GM21723 (cell line): ENCODE measurements around the gene GALNT12.

ENCODE experiments used
- ATAC-seq: cut with Tn5 transposase; IDR thresholded peaks from one replicate; pipeline ENCODE4 v1.9.1; 2021; ENCODE audit warnings: mild to moderate bottlenecking, moderate library complexity; ENCODE audit not compliant: unreplicated experiment

GALNT12 gene

DNA sequence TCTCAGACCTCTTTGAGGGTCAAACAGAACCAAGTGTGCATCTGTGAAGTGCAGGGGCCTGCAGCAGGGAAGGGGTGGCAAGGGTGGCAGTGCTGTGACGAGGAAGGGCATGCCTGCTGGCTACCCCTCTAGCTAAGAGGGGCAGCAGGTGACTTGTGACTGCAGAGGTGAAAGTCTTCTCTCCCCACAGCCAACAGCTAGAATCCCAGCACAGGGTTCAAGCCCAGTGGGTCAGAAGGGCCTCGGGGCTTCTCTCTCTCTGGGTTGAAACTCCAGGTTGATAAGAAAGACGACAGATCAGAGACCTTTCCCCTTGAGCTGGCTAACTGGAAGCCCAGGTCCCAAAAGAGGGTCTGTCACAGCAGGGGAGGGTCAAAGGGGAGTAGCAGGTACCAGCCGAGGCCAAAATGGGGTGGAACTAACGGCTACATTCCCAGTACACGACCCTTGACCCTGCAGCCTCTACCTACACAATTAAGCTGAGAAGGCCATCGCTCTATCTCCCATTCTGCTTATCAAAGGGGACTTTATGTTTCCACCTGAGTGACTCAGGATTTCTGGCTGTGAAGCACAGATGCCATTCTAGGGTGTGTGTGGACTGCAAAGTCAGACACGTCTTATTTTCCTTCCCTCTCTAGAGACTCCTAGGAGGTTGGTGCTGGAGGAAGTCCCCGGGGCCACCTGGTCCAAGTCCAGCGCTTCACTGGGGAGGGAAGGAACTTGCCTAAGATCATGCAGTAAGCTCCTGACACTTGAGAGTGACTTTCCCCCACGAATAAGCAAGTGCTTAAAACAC lies 25.7 kb upstream of the GALNT12 start:
- no peak for ATAC-seq

DNA sequence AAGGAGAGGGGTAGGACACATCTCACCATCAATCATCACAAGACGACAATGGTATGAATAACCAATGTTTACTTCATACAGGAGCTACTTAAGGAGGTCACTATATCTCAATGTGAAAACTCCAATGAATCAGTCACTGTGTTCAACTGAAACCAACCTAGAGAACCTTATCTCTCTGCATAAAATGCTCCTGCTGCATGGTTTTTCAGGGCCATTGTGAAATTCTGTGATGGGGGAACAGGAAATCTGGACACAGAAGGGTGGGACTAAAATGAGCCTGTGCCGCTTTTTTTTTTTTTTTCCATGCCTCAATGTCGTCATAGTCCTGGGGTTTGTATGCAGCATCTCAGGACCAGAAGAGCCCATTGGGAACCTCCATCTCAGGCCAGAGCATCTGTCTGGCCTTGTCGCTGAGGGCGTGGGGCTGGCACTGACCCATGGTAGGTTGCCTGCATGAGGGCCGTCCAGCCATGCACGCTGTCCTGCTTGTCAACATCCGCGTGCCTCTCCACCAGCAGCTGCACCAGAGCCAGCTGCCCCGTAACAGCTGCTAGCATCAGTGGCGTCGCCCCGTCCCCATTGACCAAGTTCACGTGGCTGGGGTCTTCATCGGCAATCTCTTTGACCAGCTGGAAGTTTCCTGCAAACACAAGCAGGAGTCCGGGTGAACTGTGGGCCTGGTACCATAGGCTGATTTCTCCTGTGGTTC lies 23.8 kb upstream of the GALNT12 start:
- no peak for ATAC-seq

DNA sequence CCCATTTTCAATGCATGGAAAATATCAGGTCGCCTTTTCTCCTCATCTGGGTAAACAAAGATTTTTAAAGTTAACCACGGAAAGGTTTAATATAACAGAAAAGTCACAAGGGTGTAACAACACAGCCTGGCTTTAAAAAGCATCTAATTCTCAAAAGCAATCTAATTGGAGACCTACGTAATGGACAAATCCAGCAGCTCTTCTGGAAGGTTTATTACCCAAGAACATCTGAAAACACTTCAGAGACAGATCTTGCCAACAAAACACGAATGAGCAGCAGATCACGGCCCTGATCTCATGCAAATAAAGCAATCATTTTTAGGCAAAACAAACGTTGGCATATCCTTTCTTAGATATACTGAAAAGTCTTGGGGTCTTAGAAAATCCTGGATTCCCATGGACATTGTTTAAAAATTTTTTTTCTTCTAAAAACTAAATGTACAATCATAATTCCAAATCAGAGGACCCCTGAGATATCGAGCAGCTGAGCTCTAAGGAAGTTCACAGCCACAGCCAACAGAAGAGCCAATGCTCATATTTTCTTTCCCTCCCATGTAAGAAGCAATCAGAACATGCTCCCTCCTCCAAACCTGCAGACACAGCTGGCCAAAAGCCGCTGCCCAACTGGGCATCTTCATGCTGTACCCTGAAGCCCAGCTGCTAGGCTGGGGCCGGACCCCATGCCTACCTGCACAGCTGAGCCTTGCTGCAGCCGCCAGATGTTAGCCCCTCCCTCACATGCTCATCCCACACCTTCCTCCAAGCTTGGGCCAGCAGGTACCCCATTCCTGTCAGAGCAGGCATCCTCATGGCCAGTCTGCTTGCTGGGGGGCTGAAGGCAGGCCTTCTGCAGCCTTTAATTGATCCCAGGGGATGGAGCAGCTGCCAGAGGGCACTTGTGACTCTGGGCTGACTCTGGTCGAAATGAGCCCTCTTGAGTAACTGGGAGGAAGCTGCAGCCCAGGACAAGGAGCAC lies 22.4 kb upstream of the GALNT12 start:
- ATAC-seq: no peak

DNA sequence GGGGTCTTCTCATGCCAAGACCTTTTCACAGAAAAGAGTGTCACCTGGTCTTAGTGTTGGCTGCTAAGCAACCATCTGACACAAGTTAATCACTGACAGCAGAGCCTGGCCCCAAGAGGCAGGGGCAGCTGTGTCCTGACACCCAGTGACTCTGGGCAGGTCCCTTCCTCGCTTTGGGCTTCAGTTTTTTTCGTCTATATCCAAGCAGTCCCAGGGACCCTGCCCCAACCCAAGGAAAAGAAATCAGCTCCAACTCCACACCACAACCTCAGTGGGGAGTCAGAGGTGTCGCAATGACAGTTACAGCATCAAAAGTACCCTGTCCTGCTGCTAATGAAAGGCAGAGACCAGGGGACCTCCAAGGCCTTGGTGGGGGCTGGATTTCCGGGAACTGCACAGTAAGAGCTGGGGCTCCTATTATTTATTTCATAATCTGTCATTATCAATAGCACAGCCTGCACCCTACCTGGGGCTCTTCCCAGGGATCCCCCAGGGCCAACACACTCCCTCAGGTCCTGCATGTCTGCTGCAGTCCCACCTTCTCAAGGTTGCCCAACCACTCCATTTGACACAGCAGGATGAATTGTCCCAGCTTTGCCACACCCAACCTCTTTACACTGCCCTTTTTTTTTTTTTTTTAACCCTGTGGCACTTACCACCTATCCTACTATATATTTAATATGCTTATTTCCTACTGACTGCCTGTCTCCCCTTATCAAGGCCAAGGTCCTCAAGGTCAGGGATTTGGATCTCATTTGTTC lies 20.5 kb upstream of the GALNT12 start:
- ATAC-seq: no peak

DNA sequence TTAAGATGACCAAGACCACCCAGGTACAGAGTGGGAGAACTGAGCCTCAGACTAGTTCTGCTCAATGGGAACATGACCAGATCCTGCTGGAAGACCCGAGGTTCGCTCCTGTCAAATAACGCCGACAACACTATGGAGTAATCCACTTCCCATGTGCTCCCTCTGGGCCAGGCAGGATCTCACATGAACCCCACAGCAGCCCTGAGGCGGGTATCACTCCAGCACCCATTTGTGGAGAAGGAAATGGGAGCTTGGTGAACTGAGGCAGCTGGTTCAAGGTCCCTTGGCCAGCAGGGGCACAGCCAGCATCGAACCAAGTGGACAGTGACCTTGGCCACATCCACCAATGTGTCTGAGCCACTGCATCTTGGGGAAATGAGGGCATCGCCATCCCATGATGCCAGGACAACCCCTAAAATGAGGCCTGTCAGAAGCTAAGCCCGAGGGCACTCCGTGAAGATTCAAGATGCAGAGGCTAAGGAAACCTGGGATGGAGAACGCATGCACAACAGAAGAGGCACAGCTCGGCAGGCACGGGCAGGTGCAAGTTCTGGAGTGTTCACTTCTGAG lies 19.6 kb upstream of the GALNT12 start:
- no peak for ATAC-seq

DNA sequence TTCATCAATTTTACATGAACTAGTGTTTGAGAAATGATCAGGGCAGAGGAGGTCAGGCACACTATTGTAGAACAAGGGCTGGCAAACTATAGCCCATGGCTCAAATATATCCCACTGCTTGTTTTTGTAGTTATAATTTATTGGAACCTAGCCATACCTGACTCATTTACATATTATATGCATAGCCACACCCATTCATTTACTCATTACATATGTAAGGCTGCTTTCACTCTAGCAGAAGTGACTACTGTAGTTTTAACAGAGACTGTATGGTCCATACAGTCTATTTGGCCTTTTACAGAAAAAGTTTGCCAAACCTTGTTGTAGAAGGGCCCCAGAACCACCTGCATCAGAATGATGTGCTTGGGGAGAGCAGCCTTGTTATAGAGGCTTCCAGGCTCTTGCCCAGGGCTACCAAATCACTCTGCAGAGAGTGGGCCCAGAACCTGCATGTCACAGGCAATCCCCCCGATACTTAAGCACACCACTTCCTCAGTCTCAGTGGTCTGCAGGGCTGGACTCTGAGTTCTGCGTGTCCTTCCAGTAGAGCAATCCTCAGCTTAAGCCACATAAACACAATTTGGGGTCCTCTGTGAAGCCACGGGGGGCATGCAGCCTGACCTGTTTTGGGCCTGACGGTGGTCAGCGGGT lies 17.9 kb upstream of the GALNT12 start:
- ATAC-seq: no peak

DNA sequence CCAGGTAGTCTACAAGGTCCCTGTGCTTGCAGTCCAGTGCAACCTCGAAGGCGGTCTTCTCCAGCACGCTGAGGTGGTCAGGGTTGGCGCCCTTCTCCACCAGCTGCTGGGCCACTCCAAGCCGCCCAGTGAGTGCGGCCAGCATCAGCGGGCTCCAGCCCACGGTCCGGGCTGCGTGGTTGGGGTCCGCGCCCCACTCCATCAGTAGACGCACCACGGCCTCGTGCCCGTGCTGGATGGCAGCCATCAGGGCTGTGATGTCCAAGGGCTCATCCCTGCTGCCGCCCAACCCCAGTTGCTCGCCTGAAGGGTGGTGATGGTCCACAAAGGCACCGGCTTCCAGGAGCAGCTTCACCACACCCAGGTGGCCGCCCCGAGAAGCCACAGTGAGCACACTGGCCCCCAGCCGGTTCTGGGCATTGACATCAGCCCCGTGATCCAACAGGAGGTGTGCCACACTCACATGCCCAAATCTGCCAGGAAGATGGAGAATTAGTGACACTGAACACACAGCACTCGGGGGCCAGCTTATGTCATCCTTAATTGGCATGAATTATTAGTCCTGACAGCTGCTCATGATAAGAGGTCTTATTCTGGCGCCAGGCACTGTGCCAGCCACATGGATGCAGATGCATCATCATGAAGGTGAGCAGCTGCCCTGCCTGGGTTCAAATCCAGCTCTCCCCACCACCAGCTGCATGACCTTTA lies 17.2 kb upstream of the GALNT12 start:
- ATAC-seq: no peak

DNA sequence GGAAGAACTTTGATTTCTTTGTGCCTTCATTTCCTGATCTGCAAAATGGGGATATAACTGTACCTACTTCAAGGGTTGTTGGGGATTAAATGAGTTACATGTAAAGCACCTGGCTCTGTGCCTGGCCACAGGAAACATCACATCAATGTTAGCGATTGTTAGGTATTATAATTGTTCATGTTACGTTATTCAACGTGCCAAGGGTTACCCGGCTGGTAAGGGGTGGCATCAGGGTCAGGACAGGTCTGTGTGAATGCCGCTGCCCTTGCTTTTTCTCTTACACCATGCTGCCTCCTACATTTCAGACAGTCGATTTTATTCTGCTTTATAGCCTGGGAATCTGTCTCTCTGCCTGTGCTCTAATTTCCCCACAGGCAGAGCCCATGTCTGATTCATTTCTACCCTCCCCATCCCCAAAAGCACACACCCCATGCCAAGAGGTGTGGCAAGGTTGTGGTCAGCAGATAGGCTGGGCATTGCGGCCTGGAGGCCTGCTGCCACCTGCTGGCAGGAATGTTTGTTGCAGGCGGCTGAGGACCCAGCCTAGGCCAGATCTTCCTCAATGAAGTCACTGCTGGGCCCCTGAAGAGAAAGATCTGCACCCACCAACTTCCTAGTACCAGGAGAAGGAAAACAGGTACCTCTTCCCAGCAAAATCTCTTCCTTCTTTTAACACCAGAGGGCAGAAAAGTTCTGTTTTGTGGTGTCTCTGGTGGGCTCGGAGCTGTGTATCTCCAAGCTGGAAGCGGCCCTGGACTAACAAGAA lies 16.4 kb upstream of the GALNT12 start:
- ATAC-seq: peak; percentile 75

DNA sequence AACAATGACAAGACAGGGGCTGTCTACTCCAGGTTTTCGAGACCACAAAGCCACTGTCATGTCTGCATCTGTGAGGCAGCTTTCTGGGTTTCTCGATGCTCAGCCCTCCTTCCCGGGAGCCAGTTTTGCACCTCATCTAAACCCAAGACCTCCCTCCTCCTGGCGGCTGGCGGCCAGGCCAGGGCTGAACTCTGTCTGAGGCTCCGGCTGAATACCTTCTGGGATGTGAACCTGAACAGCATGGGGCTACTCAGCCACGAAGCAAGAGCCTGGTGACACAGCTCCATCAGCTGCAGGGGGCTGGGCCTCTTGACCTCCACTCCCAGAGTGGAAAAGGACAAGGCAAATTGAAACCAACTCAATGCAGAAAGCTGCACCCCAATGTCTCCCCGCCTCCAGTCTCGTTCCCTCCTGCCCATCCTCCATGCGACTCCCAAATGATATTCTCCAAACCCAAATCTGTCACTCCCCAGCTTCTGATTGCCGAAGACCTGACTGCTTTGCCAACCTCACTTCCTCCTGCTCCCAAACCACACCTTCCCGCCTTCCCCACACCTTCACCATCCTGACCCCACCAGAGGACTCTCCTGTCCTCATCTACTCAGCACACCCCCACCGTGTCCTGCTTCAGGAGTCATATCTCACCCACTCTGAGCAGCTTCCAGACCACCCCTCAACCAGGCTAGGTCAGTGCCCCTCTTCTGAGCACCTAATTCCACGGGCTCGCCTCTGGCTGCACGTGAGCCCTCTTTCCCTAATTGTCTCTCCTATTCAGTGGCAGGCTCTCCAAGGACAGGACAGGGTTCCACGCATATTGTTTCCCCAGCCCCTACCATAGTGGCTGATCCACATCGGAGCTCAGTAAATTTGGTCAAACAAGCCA lies 15.6 kb upstream of the GALNT12 start:
- no peak for ATAC-seq

DNA sequence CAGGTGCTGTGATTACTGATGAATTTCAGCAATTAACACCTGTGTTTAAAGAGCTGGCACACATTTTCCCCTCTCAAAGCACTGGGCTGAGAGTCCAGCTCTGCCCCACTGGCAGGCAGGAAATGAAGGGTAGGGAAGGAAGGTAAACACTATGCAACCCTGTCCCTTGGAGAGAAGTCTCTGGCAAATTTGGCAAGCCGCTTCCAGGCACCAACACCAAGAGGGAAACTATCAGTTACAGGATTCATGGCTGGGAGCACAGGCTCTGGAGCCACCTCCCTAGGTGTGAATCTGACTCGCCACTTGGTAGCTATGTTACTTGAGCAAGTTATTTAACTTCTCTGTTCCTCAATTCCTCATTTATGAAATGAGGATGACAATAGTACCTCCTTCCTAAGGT lies 14.4 kb upstream of the GALNT12 start:
- no peak for ATAC-seq

DNA sequence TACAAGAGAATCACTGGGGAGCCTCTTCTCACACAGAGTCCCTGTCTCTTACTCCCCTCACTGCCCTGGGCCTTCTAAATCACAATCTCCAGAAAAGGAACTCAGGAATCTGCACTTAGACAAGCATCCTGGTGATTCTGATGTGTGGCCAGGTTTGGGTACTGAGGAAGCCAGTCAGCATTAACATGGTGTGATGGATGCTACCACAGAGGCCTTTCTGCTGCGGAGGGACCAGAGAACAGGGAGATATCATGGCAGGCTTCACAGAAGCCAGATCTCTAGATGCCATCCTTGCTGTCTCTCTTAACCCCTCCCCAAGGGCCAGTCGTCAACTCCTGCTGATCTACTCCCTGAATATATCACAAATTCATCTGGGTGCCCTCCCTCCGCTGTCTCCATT lies 12.7 kb upstream of the GALNT12 start:
- no peak for ATAC-seq

DNA sequence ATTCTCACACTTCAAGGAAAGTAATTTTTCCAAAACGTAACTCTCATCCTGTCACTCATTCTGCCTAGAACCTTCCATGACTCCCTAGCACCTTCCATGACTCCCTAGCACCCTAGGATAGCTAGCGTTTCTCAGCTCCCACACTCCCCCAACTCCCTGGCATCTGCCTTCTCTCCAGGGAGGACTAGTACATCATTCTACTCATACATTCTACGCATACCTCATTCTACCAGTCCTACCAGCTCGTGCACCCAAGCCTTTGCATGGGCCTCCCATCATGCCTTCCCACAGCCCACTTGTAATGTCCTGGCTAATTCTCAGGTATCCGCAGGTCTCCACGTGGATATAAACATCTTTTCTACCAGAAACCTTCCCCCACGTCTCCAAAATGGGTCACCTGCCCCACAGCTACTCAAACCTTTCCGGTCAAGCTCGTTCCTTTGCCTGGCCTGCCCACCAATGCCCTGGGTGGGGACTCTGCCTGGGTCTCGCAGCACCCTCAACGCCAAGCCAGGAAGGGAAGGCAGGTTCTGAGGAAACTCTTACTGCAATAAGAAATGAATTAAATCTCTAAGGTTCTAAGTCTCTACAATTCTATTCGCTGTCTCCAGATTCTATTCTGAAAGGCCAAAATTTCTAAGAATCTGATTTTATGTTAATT lies 12.0 kb upstream of the GALNT12 start:
- no peak for ATAC-seq

DNA sequence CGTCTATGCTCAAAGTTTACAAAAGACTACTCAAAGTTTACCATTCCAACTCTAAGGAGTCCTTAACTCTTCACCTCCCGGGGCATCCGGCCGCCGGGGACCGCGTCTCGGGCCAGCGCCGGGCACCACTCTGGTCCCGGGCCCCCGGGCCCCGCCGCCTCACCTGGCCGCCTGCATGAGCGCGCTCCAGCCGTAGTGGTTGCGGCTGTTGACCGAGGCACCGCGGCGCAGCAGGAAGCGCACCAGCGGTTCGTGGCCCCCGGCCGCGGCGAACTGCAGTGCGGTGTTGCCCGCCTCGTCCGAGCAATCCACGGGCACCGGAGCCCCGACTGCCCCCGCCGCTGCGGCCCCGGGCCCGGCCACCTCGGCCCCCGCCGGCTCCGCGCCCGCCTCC lies 11.5 kb upstream of the GALNT12 start:
- ATAC-seq: peak; percentile 38

DNA sequence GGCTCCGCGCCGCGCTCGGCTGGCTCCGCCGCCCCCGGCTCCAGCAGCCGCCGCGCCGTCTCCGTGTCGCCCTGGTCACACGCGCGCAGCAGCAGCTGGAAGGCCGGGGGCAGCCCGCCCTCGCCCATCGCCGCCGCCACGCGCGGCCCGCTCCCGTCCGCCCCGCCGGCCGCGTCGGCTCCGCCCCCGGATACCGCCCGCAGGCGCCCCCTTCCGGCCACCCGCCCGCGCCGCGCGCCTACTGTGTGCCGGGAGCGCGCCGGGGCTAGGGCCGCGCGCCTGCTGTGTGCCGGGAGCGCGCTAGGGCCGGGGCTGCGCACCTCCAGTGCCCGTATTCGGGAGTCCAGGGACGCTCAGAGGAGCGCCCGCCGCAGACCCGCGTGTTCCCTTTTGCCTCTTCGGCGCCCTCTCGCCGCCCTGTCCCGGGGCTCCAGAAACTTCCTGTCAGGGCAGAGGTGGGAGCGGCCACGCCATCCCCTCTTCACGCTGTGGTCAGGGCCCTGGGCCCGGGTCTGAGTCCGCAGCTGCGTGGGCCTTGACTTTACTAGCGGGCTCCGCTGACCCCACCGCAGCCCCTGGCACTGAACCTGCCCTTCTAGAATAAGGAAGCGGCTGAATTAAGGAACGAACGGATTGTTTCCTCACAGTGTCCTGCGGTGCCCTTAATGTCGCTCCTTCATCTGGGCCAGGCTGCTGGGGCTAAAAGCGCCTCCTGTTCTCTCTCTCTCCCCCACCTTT lies 10.9 kb upstream of the GALNT12 start, which contains the start of gene ANKS6:
TSS of gene ANKS6 (minus strand) at position 192 of the 738 bp plus-strand sequence. CDS start at position 128, 64 bp downstream.
- ATAC-seq: peak; percentile 91

DNA sequence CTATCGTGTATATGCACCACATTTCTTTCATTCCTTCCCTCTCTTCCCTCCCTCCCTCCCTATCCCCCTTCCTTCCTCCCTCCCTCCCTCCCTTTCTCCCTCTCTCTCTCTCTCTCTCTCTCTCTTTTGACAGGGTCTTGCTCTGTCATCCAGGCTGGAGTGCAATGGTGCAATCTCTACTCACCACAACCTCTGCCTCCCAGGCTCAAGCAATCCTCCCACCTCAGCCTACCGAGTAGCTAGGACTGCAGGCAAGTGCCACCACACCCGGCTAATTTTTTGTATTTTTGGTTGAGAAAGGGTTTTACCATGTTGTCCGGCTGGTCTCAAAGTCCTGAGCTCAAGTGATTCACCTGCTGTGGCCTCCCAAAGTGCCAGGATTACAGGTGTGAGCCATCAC lies 10.0 kb upstream of the GALNT12 start:
- ATAC-seq: no peak

DNA sequence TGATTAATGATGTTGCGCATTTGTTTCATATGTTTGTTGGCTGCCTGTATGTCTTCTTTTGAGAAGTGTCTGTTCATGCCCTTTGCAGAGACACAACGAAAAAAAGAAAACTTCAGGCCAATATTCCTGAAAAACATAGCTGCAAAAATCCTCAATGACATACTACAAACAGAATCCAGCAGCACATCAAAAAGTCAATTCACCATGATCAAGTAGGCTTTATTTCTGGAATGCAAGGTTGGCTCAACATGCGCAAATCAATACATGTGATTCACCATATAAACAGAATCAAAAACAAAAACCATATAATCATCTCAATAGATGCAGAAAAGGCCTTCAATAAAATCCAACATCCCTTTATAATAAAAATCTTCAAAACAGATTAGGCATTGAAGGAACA lies 9.2 kb upstream of the GALNT12 start:
- ATAC-seq: no peak
